Measurements from ENCODE around the gene WDFY4.

DNA sequence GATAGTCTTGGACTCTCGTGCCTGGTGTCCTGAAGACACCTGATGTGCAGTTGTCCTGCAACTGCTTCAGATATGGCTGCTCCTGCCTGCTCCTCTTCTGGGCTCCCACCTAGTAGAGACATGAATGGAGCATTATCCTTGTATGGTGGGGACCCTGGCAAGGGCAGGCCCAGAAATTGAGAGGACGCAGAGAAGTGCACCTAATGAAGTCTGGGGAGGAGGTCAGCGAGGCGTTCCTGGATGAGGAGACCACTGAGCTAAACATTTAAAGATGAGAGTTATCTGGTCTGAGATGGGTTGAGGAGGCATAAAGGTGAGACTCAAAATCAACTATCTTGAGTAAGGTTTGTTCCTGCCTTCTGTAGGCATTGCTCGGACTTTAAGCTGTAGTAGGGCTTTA, 66.3 kb downstream of the WDFY4 start:
- TF ChIP-seq EP300 (conservative IDR thresholded peaks at IDR 0.05; ENCODE audit: poor library complexity, severe bottlenecking) (no peak), MXI1 (conservative IDR thresholded peaks at IDR 0.05; ENCODE audit: poor library complexity, severe bottlenecking) (no peak)
